ENCODE measurements around the gene IMMP2L. TPM values are rescaled to one million over a fixed set of nuclear protein-coding genes. Genes with fewer than 3 reads are reported as not detected.

The IMMP2L gene
- total and polyA plus RNA-seq, 2 donors (not counting 3 experiments of a cell fraction or from before 2014, with no cell fraction given) = 9.9 to 11.8 TPM

GRCh38 chr7:111238886-111239285, 323.4 kb downstream of the IMMP2L start:
- H3K4me2 ChIP-seq (ENCODE audit: insufficient read depth, low read length) = peak overlapping the region; percentile 93
- H3K9me1 ChIP-seq (replicated peaks; ENCODE audit: control insufficient read depth, extremely low read depth, insufficient read depth, low read length) = no peaks in the 10 kb centered on the region
- H3K27ac ChIP-seq (ENCODE audit: insufficient read depth, low read depth, low read length) = no peak overlapping the region
- H3K9me3 ChIP-seq (replicated peaks; ENCODE audit: control insufficient read depth, insufficient read depth, low read length) = no peaks in the 10 kb centered on the region
- H3K4me1 ChIP-seq (ENCODE audit: control insufficient read depth, extremely low read depth, insufficient read depth, low read length) = peaks cover 4% of the 10 kb centered on the region
- peak overlapping the region; percentile 88 for H2AFZ ChIP-seq (ENCODE audit: low read depth, low read length)
- FAIRE-seq = no peak
- H3K9ac ChIP-seq (replicated peaks; ENCODE audit: extremely low read depth, insufficient read depth, low read length) = peak overlapping the region; percentile 16
- no TSS peak for BruUV-seq (replicated peaks)
- peak overlapping the region in 2 of 3 experiments; percentile 63 to 68 for H3K4me3 ChIP-seq (replicated peaks in 1 of 3; ENCODE audit: insufficient read depth in 1 of 3, low read depth in 1 of 3, low read length in 3 of 3)
- intact Hi-C loops (cut with micrococcal nuclease) (no loop called here), dilution Hi-C loops (cut with MboI; ENCODE audit: extremely low pct_ligation_motif_present, low sequenced_read_pairs) (no loop called here)
- H3K27me3 ChIP-seq (ENCODE audit: control insufficient read depth in 2 of 2, insufficient read depth in 2 of 2, low read length in 2 of 2) = no peaks in the 10 kb centered on the region
- POLR2A ChIA-PET = no interaction called here
- H4K20me1 ChIP-seq (replicated peaks; ENCODE audit: control insufficient read depth, extremely low read depth, insufficient read depth, low read length) = no peaks in the 10 kb centered on the region
- CTCF ChIA-PET = interaction anchor here (0.6 to 1.9 kb wide), 4 partner anchors 22 to 140 kb away, joined by 3 to 6 read pairs (median 3); no protein-coding TSS in a partner anchor
- no peaks in the 10 kb centered on the region for H3K36me3 ChIP-seq (ENCODE audit: control insufficient read depth in 2 of 2, extremely low read depth in 1 of 2, insufficient read depth in 2 of 2, low read length in 2 of 2)
- H3K79me2 ChIP-seq (ENCODE audit: control insufficient read depth, insufficient read depth, low read length) = no peaks in the 10 kb centered on the region
- DNase-seq (ENCODE audit: low read depth, low spot score) = peak; percentile 56
- TF ChIP-seq CTCF (IDR thresholded peaks at IDR 0.05; ENCODE audit: extremely low read depth in 1 of 2, insufficient read depth in 1 of 2, low read depth in 1 of 2, low read length in 2 of 2) (no peak), FOS (IDR thresholded peaks at IDR 0.05; ENCODE audit: borderline replicate concordance, insufficient read depth, low read length) (no peak), POLR2A (IDR thresholded peaks at IDR 0.05; ENCODE audit: low read depth, low read length) (no peak), MYC (IDR thresholded peaks at IDR 0.05; ENCODE audit: low read depth, low read length) (no peak), EZH2 (IDR thresholded peaks at IDR 0.05; ENCODE audit: borderline replicate concordance, low read depth, low read length, severe bottlenecking) (no peak), POLR2AphosphoS5 (IDR thresholded peaks at IDR 0.05; ENCODE audit: insufficient read depth, low read depth, low read length) (no peak), GATA2 (IDR thresholded peaks at IDR 0.05; ENCODE audit: insufficient read depth, insufficient read length, low read depth, low read length) (no peak), MAX (IDR thresholded peaks at IDR 0.05; ENCODE audit: insufficient read depth, insufficient read length) (no peak)
